Effector memory CD4-positive, alpha-beta T cell (primary cell): ENCODE measurements around the gene PRKCZ.

Experiments
- DNase-seq, 3 donors: peaks; one replicate each; pipeline ENCODE4 v3.0.0-alpha.2; 2020
- H3K27ac ChIP-seq: 2 replicates; pipeline ENCODE4 v1.7.0; 2013; ENCODE audit warnings: mild to moderate bottlenecking, low read length, moderate library complexity; ENCODE audit not compliant: insufficient read depth, poor library complexity, severe bottlenecking
- H3K27me3 ChIP-seq: replicated peaks from 2 replicates; pipeline ENCODE4 v1.7.0; 2013; ENCODE audit warnings: mild to moderate bottlenecking, low read length; ENCODE audit not compliant: insufficient read depth, control insufficient read depth, poor library complexity, severe bottlenecking
- H3K36me3 ChIP-seq: 2 replicates; pipeline ENCODE4 v1.7.0; 2013; ENCODE audit warnings: mild to moderate bottlenecking, low read length, moderate library complexity; ENCODE audit not compliant: control insufficient read depth, insufficient read depth
- H3K4me1 ChIP-seq: 2 replicates; pipeline ENCODE4 v1.7.0; 2013; ENCODE audit warnings: low read length, mild to moderate bottlenecking; ENCODE audit not compliant: control insufficient read depth, insufficient read depth, poor library complexity, severe bottlenecking
- H3K4me3 ChIP-seq: 2 replicates; pipeline ENCODE4 v1.7.0; 2013; ENCODE audit warnings: low read length, low read depth, mild to moderate bottlenecking; ENCODE audit not compliant: insufficient read depth, poor library complexity, severe bottlenecking
- H3K9me3 ChIP-seq: 2 replicates; pipeline ENCODE4 v1.7.0; 2013; ENCODE audit warnings: mild to moderate bottlenecking, low read length, moderate library complexity; ENCODE audit not compliant: control insufficient read depth
- total RNA-seq, 3 donors: gene quantifications; one replicate each; lab custom pipeline; 2026; lab: John Stamatoyannopoulos, UW

The PRKCZ gene
- 27.8 to 33.4 (median 33.3) reads per million in 3 donors for total RNA-seq

- H3K4me1 ChIP-seq: peaks cover 22% of the 10 kb centered on the region
- H3K27me3 ChIP-seq: no peaks in the 10 kb centered on the region
- H3K9me3 ChIP-seq: no peaks in the 10 kb centered on the region
- peak within 1 kb of the TSS; percentile 84 for H3K4me3 ChIP-seq
- no peaks in the 10 kb centered on the region for H3K36me3 ChIP-seq
- DNase-seq: peak; percentile 90 to 92 (median 91)
- peak within 1 kb of the TSS; percentile 42 for H3K27ac ChIP-seq
Measured at GRCh38 chr1:2049718-2050431, at the start of gene PRKCZ. Gene PRKCZ (plus strand): TSS chr1:2050411. CDS start chr1:2050631, 220 bp downstream.

GRCh38 chr1:2000432-2000831 lies 49.8 kb upstream of the PRKCZ start:
- no peak overlapping the region for H3K4me3 ChIP-seq
- H3K27ac ChIP-seq: no peak overlapping the region
- no peaks in the 10 kb centered on the region for H3K36me3 ChIP-seq
- no peaks in the 10 kb centered on the region for H3K4me1 ChIP-seq
- H3K9me3 ChIP-seq: no peaks in the 10 kb centered on the region
- DNase-seq: no peak
- H3K27me3 ChIP-seq: peaks cover 4% of the 10 kb centered on the region

GRCh38 chr1:2000850-2001249 lies 49.4 kb upstream of the PRKCZ start:
- no peaks in the 10 kb centered on the region for H3K9me3 ChIP-seq
- no peak overlapping the region for H3K27ac ChIP-seq
- no peak for DNase-seq
- no peaks in the 10 kb centered on the region for H3K36me3 ChIP-seq
- no peaks in the 10 kb centered on the region for H3K4me1 ChIP-seq
- H3K27me3 ChIP-seq: peaks cover 4% of the 10 kb centered on the region
- no peak overlapping the region for H3K4me3 ChIP-seq

GRCh38 chr1:2001773-2002411 lies 48.3 kb upstream of the PRKCZ start:
- Histone ChIP-seq H3K27me3 (peaks cover 4% of the 10 kb centered on the region), H3K4me1 (no peaks in the 10 kb centered on the region), H3K27ac (no peak overlapping the region), H3K4me3 (no peak overlapping the region), H3K9me3 (no peaks in the 10 kb centered on the region), H3K36me3 (no peaks in the 10 kb centered on the region)
- no peak for DNase-seq

- peaks cover 4% of the 10 kb centered on the region for H3K27me3 ChIP-seq
- no peaks in the 10 kb centered on the region for H3K9me3 ChIP-seq
- H3K4me3 ChIP-seq: no peak within 1 kb of the TSS
- no peaks in the 10 kb centered on the region for H3K4me1 ChIP-seq
- H3K36me3 ChIP-seq: no peaks in the 10 kb centered on the region
- H3K27ac ChIP-seq: no peak within 1 kb of the TSS
- DNase-seq: no peak
Measured at GRCh38 chr1:2003541-2004131, 46.6 kb upstream of the PRKCZ start, which contains the start of gene CFAP74. Gene CFAP74 (minus strand): TSS chr1:2003786. CDS start chr1:1990956, 12,830 bp downstream.

- Histone ChIP-seq H3K27ac (no peak overlapping the region), H3K27me3 (peaks cover 4% of the 10 kb centered on the region), H3K36me3 (no peaks in the 10 kb centered on the region), H3K9me3 (no peaks in the 10 kb centered on the region), H3K4me1 (no peaks in the 10 kb centered on the region), H3K4me3 (no peak overlapping the region)
- DNase-seq: no peak
Measured at GRCh38 chr1:2004856-2005255, 45.4 kb upstream of the PRKCZ start.

- Histone ChIP-seq H3K4me3 (no peak overlapping the region), H3K4me1 (no peaks in the 10 kb centered on the region), H3K27ac (no peak overlapping the region), H3K27me3 (no peaks in the 10 kb centered on the region), H3K36me3 (no peaks in the 10 kb centered on the region), H3K9me3 (no peaks in the 10 kb centered on the region)
- DNase-seq: no peak
Measured at GRCh38 chr1:2009101-2010053, 40.8 kb upstream of the PRKCZ start.

- no peaks in the 10 kb centered on the region for H3K4me1 ChIP-seq
- no peak overlapping the region for H3K27ac ChIP-seq
- H3K4me3 ChIP-seq: no peak overlapping the region
- no peak for DNase-seq
- no peaks in the 10 kb centered on the region for H3K36me3 ChIP-seq
- peaks cover 5% of the 10 kb centered on the region for H3K27me3 ChIP-seq
- no peaks in the 10 kb centered on the region for H3K9me3 ChIP-seq
Measured at GRCh38 chr1:2014181-2014580, 36.0 kb upstream of the PRKCZ start.

GRCh38 chr1:2014741-2015735 lies 35.2 kb upstream of the PRKCZ start:
- Histone ChIP-seq H3K9me3 (no peaks in the 10 kb centered on the region), H3K27me3 (peaks cover 11% of the 10 kb centered on the region), H3K36me3 (no peaks in the 10 kb centered on the region), H3K4me1 (peaks cover 6% of the 10 kb centered on the region), H3K4me3 (no peak overlapping the region), H3K27ac (no peak overlapping the region)
- DNase-seq: no peak
